ENCODE data around the gene KCNJ1.

- TF ChIP-seq POLR2A (IDR thresholded peaks at IDR 0.05) = no peak
- TF ChIP-seq, protein P1, sequence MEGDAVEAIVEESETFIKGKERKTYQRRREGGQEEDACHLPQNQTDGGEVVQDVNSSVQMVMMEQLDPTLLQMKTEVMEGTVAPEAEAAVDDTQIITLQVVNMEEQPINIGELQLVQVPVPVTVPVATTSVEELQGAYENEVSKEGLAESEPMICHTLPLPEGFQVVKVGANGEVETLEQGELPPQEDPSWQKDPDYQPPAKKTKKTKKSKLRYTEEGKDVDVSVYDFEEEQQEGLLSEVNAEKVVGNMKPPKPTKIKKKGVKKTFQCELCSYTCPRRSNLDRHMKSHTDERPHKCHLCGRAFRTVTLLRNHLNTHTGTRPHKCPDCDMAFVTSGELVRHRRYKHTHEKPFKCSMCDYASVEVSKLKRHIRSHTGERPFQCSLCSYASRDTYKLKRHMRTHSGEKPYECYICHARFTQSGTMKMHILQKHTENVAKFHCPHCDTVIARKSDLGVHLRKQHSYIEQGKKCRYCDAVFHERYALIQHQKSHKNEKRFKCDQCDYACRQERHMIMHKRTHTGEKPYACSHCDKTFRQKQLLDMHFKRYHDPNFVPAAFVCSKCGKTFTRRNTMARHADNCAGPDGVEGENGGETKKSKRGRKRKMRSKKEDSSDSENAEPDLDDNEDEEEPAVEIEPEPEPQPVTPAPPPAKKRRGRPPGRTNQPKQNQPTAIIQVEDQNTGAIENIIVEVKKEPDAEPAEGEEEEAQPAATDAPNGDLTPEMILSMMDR (IDR thresholded peaks at IDR 0.05) = no peak
These were observed 76.9 kb downstream of the KCNJ1 start for GRCh38 chr11:128790196-128790595.
